Right cardiac atrium (tissue), 5 donors: Measurements from ENCODE around the gene SNAP29. TPM values are rescaled to one million over a fixed set of nuclear protein-coding genes. Genes with fewer than 3 reads are reported as not detected.
"Not testable (repeated sequence)": the region's sequence is repeated elsewhere in the genome, so short reads cannot be mapped to it uniquely, and the experiment has no call there.

Source experiments
- ATAC-seq, 2 donors: fragments of 200-7000 bp; cut with Tn5 transposase; one replicate each; pipeline versions ENCODE4 v1.8.0 to v1.9.1; 2020; ENCODE audit warnings: moderate library complexity in 2 of 2, mild to moderate bottlenecking in 1 of 2
- DNase-seq, 3 donors: peaks; one replicate each; pipeline ENCODE4 v3.0.0-alpha.2; 2020
- H3K27ac ChIP-seq: one replicate; pipeline ENCODE4 v1.5.1; 2013; ENCODE audit warnings: mild to moderate bottlenecking, low read length, control low read depth, moderate library complexity
- H3K27me3 ChIP-seq: one replicate; pipeline ENCODE4 v1.6.1; 2013; ENCODE audit not compliant: control insufficient read depth, insufficient read depth
- H3K4me1 ChIP-seq: one replicate; pipeline ENCODE4 v1.6.1; 2013; ENCODE audit warnings: low read length; ENCODE audit not compliant: control insufficient read depth, insufficient read depth
- H3K4me3 ChIP-seq: one replicate; pipeline ENCODE4 v1.5.1; 2013; ENCODE audit warnings: low read length, control low read depth
- H3K9me3 ChIP-seq: one replicate; pipeline ENCODE4 v1.6.1; 2013; ENCODE audit warnings: low read length; ENCODE audit not compliant: control insufficient read depth
- WGBS: extraction: QIAGEN DNeasy Blood & Tissue Kit; methylation state at CpG from one replicate; pipeline ENCODE4 v1.1.7; 2013; 5-methylcytosine and 5-hydroxymethylcytosine counted together
- intact Hi-C, 4 donors: fragments of 100-400 bp; cut with DNase I; formaldehyde crosslinking; loops; one replicate each; pipeline versions ENCODE4 v1.11.0 to v1.14.0; 2022 to 2023
- polyA plus RNA-seq: library from polyadenylated mRNA; stranded (reverse); fragments of 200-250 nt; gene quantifications from one replicate; pipeline ENCODE4 v1.2.3, GENCODE V29; 2013
- total RNA-seq, 4 donors: library from RNA; stranded (reverse); fragmentation: NEBNext Ultra II Directional; extraction: Animal tissue kit (Norgen Biotek cat#: 25700); gene quantifications; one replicate each; pipeline ENCODE4 v1.2.1, GENCODE V29; 2021
- donor health status: healthy with polysubstance abuse.
- donor health status: DM: no; HTN: yes; CAD: no.
- donor health status: DM: no; HTN: no; CAD: no.
- donor health status: DM: no; HTN: yes; CAD: no; lungs with severe emphysema.
- donor health status: DM: yes; HTN: yes; CAD: no.

Gene SNAP29
- total and polyA plus RNA-seq, 5 donors = 18.8 to 27.8 (median 26.1) TPM

DNA sequence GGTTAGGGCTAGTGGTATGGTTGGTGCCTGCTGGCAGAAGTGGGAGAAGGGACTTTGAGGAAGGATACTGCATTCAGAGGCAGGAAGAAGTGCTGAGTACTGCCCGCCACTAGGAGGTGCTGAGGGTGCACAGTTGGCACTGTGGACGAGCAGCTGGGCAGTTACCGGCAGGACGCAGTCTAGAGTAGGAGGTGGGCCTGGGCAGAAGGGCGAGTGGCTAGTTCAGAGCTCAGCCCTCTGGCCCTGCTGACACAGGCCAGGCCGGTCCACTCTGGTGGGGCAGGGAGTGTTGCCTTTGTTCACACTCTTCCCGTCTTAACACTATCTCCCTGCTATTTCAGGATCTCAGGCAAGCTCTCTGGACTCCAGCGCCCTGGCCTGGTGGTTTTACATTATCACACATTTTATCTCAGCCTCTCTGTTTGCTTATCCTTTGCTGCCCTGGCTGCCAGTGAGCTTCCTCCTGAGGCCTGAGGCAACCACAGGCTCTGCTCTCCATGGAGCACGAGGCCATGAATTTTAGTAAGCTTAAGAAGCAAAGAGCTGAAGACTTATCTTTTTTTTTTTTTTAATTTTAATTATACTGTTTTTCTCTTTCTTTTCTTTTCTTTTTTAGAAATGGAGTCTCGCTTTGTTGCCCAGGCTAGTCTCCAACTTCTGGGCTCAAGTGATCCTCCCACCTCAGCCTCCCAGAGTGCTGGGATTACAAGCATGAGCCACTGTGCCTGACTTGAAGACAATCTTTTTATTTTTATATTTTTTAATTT lies 26.9 kb downstream of the SNAP29 start:
- H3K27me3 ChIP-seq = no peaks in the 10 kb centered on the region
- whole genome bisulfite sequencing = 27% methylated on average over 10 of the region's 10 CpGs
- ATAC-seq = peak; percentile 95
- H3K27ac ChIP-seq = peak overlapping the region; percentile 71
- DNase-seq = peak; percentile 82 to 90 (median 90)
- no peaks in the 10 kb centered on the region for H3K9me3 ChIP-seq
- H3K4me1 ChIP-seq = no peaks in the 10 kb centered on the region
- H3K4me3 ChIP-seq = no peak overlapping the region
- intact Hi-C loops = loop anchor here in 1 of 4 donors (10.0 kb wide), 1 partner anchor 129 kb away; the partner anchor contains the start of gene P2RX6

DNA sequence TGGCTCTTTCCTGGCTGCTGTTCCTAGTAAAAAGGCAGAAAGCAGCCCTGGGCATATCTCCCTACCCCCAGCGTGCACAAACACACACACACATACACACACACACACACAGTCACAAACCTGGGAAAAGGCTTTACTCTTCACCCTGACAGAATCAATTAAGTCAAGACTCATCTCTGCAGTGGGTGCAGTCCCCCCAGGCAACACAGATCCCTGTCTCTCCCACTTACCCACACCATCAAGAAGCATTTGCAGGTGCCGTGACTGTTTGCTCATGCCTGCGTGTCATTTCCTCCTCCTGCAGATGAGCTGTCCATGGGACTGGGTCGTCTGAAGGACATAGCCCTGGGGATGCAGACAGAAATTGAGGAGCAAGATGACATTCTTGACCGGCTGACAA lies 28.6 kb downstream of the SNAP29 start:
- intact Hi-C loops = loop anchor here in 1 of 4 donors (10.0 kb wide), 1 partner anchor 127 kb away; the partner anchor contains the start of gene P2RX6
- no peak for ATAC-seq
- 78% methylated on average over 5 of the region's 5 CpGs for WGBS

GRCh38 chr22:20889025-20889704 lies 30.4 kb downstream of the SNAP29 start:
- intact Hi-C loops = loop anchor here in 1 of 4 donors (10.0 kb wide), 1 partner anchor 126 kb away; the partner anchor contains the start of gene P2RX6
- no peak for ATAC-seq
- Histone ChIP-seq H3K4me3 (no peak overlapping the region), H3K27me3 (no peaks in the 10 kb centered on the region), H3K9me3 (no peaks in the 10 kb centered on the region), H3K27ac (no peak overlapping the region), H3K4me1 (no peaks in the 10 kb centered on the region)
- DNase-seq = no peak
- 73% methylated on average over 6 of the region's 6 CpGs for WGBS

More for the DNA sequence above, 28.6 kb downstream of the SNAP29 start:
- no peak overlapping the region for H3K27ac ChIP-seq
- H3K4me3 ChIP-seq = no peak overlapping the region
- DNase-seq = no peak
- H3K27me3 ChIP-seq = no peaks in the 10 kb centered on the region
- no peaks in the 10 kb centered on the region for H3K4me1 ChIP-seq
- H3K9me3 ChIP-seq = no peaks in the 10 kb centered on the region

DNA sequence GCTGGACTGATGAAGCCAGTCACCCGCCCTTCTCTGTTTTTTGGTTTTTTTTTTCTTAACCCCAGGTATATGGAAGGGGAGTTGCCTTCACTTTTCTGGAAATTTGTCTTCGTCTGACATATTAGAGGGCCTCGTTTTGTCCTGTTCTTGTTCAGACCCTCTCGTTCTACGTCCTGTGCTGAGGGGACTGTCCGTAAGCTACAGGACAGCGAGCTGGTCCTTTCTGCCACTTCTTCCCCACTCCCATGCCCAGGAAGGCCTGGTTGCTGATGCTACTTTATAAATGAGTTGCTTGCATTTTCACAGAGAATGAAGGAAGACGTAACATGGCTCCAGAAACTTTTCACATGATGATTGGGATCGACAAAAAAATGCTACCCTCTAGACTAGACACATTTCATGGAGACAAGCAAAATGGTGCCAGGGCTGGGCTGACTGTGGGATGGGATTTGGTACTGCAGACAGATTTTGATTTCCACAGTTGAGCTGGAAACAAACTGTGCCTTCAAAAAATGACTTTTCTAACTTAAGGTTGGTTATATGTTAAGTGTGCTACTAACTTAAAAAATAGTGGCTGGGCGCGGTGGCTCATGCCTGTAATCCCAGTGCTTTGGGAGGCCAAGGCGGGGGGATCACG lies 31.2 kb downstream of the SNAP29 start:
- intact Hi-C loops = loop anchor here in 1 of 4 donors (10.0 kb wide), 1 partner anchor 125 kb away; the partner anchor contains the start of gene P2RX6
- DNase-seq = no peak
- no peaks in the 10 kb centered on the region for H3K27me3 ChIP-seq
- no peaks in the 10 kb centered on the region for H3K9me3 ChIP-seq
- H3K4me3 ChIP-seq = no peak overlapping the region
- no peak overlapping the region for H3K27ac ChIP-seq
- no peaks in the 10 kb centered on the region for H3K4me1 ChIP-seq
- 88% methylated on average over 13 of the region's 13 CpGs for WGBS
- ATAC-seq = no peak

GRCh38 chr22:20890975-20891374 lies 32.2 kb downstream of the SNAP29 start:
- intact Hi-C loops = no loop called here
- no peaks in the 10 kb centered on the region for H3K4me1 ChIP-seq
- ATAC-seq (no peak), DNase-seq (no peak)
- 95% methylated on average over 6 of the region's 6 CpGs for WGBS
- no peaks in the 10 kb centered on the region for H3K27me3 ChIP-seq
- no peak overlapping the region for H3K27ac ChIP-seq
- H3K4me3 ChIP-seq = no peak overlapping the region
- H3K9me3 ChIP-seq = no peaks in the 10 kb centered on the region

DNA sequence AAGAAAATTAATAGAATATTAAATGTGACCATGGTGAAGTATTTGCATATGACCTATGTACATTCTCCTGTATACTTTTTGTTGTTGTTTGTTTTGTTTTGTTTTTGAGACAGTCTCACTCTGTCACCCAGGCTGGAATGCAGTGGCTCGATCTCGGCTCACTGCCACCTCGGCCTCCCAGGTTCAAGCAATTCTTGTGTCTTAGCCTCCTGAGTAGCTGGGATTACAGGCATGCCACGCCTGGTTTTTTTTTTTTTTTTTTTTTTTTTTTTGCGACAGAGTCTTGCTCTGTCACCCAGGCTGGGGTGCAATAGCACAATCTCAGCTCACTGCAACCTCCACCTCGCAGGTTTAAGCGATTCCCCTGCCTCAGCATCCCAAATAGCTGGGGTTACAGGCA lies 38.9 kb downstream of the SNAP29 start:
- H3K27me3 ChIP-seq, ATAC-seq, H3K27ac ChIP-seq, H3K4me3 ChIP-seq, DNase-seq, H3K4me1 ChIP-seq, H3K9me3 ChIP-seq, intact Hi-C loops: not testable (repeated sequence)
- WGBS = 93% methylated on average over 7 of the region's 7 CpGs

DNA sequence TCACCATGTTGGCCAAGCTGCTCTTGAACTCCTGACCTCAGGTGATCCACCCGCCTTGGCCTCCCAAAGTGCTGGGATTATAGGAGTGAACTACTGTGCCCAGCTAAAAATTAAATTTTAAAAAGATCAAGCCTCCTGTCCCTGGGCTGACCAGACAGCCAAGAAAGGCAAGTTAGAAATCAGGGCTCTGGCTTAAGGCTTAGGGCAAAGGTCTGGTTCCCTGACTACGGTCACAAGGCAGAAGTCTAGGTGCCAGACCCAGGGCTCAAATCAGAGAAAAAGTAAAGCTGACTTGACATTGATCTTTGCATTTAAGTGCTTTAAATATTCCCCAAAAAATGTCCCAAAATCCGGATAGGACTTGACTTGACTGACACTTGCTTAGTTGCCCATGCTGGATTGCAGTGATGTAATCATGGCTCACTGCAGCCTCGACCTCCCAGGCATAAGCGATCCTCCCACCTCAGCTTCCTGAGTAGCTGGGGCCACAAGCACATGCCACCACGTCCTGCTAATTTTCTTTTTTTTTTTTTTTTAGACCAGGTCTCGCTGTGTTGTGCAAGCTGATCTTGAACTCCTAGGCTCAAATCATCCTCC lies 41.1 kb downstream of the SNAP29 start:
- WGBS = 76% methylated on average over 7 of the region's 7 CpGs
- DNase-seq (no peak), ATAC-seq (no peak)
- H3K9me3 ChIP-seq = no peaks in the 10 kb centered on the region
- no peak overlapping the region for H3K4me3 ChIP-seq
- intact Hi-C loops = loop anchor here in 1 of 4 donors (10.0 kb wide), 1 partner anchor 65 kb away; the partner anchor contains the start of gene AIFM3
- no peaks in the 10 kb centered on the region for H3K27me3 ChIP-seq
- no peaks in the 10 kb centered on the region for H3K4me1 ChIP-seq
- H3K27ac ChIP-seq = no peak overlapping the region

DNA sequence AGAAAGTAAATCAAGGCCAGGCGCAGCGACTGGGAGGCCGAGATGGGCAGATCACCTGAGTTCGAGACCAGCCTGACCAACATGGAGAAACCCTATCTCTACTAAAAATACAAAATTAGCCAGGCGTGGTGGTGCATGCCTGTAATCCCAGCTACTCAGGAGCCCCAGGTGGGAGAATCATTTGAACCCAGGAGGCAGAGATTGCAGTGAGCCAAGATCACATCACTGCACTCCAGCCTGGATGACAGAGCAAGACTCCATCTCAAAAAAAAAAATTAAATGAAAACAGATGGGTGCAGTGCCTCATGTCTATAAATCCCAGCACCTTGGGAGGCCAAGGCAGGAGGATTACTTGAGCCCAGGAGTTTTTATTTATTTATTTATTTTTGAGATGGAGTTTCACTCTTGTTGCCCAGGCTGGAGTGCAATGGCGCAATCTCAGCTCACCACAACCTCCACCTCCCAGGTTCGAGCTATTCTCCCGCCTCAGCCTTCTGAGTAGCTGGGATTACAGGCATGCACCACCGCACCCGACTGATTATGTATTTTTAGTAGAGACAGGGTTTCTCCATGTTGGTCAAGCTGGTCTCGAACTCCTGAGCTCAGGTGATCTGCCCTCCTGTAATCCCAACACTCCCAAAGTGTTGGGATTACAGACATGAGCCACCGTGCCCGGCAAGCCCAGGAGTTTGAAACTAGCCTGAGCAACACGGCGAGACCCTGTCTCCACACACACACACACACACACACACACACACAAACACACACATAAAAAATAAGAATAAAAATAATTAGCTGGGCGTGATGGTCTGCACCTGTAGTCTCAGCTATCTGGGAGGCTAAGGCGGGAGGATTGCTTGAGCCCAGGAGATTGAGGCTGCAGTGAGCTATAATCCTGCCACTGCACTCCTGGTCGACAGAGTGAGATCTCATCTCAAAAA lies 42.6 kb downstream of the SNAP29 start:
- ATAC-seq, H3K9me3 ChIP-seq, H3K4me3 ChIP-seq, H3K27me3 ChIP-seq, DNase-seq, H3K4me1 ChIP-seq, H3K27ac ChIP-seq: not testable (repeated sequence)
- intact Hi-C loops = loop anchor here in 1 of 4 donors (10.0 kb wide), 1 partner anchor 63 kb away; the partner anchor contains the start of gene AIFM3
- WGBS = 92% methylated on average over 18 of the region's 18 CpGs

DNA sequence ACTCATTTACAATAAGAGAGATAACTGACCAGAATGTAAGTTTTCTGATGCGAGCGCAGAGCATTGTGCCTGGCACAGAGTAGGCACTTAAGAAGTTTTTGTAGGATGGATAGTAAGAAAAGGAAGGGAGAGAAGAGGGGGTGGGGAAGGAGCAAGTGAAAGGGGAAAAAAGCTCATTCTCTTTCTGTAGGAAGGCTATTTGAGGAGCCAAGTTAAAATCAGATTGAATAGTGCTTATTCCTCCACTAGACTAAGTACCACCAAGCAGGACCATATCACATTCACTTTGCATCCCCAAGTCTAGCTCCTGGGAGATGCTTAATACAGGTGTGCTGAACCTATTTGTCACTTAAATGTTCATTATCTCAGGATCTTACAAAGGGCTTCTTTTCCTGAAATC lies 44.3 kb downstream of the SNAP29 start:
- 100% methylated on average over 2 of the region's 2 CpGs for WGBS
- ATAC-seq (no peak), DNase-seq (no peak)

More for the DNA sequence above, 44.3 kb downstream of the SNAP29 start:
- Histone ChIP-seq H3K27me3 (no peaks in the 10 kb centered on the region), H3K4me1 (no peaks in the 10 kb centered on the region), H3K27ac (no peak overlapping the region), H3K4me3 (no peak overlapping the region), H3K9me3 (no peaks in the 10 kb centered on the region)
- intact Hi-C loops = loop anchor here in 1 of 4 donors (10.0 kb wide), 1 partner anchor 62 kb away; the partner anchor contains the start of gene AIFM3
